ENCODE measurements around the gene FGF22.

Gene FGF22

DNA sequence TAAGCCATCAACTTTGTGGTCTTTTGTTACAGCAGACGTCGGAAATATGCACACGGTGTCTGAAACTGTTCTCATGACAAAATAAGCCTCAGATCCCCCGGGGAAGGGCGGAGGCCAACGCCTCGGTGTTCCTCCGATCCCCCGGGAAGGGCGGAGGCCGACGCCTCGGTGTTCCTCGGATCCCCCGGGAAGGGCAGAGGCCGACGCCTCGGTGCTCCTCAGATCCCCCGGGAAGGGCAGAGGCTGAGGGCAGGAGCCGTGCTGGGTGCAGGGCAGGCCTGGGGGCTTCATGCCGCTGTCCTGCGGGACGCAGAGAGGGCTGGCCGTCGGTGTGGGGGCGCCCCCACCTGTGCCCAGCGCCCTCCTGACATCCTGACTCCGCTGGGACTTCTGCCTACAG is 4.7 kb downstream of the FGF22 start:
- DNase-seq, result no peak
- no peak for ATAC-seq

GRCh38 chr19:644789-645188 is 5.1 kb downstream of the FGF22 start:
- ATAC-seq (no peak), DNase-seq (no peak)

DNA sequence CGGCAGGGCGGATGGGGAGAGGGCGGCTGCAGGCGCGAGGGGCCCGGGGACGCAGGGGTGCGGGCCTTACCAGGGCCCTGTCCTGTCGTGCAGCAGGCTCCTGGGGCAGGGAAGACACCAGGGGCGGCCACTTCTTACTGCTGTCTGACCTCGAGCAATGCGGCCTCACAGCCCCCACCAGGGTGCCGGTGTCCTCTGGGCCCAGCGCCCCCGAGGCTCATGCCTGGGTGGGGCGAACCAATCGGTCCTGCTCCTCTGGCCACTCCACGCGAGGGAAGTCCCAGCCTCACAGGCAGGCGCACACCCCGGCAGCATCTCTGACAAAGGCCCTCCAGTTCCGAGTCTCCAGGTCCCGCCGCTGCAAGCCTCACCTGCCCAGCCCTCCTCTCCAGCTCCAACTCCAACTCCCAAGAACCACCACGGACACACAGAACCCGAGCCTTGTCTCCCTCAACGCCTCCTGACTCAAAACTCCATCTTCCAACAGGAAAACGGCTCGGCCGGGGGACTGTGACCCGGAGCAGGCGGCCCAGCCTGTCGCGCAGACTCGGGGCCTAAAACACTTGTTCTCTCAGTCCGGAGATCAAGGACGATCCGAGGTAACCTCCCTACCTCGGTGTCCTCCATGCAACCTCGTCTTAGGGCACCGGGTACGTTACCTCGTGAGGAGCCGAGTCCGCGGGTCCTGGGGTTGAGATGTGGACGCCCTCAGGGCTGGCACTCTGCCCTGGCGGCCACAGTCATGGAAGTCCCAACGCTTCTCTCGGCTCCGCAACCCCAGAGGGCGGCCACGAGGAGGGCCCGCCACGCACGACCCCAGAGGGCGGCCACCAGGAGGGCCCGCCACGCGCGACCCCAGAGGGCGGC is 6.5 kb downstream of the FGF22 start:
- no peak for ATAC-seq

GRCh38 chr19:646779-647565 is 7.3 kb downstream of the FGF22 start:
- no peak for DNase-seq
- ATAC-seq, result no peak

More for the DNA sequence above, 6.5 kb downstream of the FGF22 start:
- DNase-seq, result no peak

DNA sequence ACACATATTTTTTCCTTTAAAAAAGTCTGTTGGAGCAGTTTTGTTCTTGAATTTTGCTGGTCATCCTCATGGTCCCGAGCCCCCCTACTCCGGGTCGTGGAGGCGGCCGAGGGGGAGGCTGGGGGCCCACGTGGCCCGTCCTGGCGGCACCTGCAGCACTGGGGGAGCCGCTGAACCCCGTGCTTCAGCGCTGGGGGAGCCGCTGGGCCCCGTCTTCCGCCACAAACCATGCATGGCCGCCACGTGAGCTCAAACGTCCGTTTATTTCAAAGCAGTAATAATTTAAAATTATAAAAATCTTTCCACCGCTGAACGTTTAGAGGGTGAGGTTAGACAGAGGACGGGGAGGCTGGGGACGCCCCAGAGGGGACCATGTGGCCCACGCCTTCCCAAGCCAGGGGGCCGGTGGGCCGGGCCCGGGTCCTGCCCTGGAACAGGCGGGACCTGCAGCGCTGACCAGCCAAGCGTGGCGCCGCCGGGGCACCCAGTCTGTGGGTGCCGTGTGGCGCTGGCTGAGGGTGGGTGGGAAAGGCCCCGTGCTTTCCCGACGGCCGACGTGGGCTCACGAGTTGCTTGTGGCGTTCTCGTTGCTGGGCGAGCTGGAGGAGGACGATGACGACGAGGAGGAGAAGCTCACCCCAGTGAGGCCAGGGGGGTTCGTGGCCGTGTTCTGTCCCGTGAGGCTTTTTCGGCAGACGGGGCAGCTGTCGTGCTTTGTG is 8.0 kb downstream of the FGF22 start:
- DNase-seq, result no peak
- no peak for ATAC-seq

DNA sequence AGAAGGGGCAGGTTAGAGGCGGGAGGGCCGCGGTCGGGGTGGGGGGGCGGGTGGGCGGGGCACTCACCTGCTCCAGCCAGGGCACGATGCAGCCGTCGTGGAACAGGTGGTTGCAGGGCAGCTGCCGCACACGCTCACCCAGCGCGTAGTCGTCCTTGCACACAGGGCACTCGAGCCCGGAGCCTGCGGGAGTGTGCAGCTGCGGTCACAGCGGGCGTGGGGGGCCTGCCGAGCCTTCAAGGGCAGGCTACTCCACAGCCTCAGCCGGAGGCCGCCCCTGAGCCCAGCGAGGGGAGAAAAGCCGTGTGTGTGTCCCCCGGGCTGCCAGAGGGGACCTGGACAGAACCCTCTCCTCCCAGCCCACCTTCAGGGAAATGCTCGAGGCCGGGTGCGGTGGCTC is 8.6 kb downstream of the FGF22 start:
- DNase-seq, result no peak
- no peak for ATAC-seq

GRCh38 chr19:648904-649801 is 9.5 kb downstream of the FGF22 start:
- DNase-seq, result no peak
- ATAC-seq, result no peak

GRCh38 chr19:650121-650520 is 10.4 kb downstream of the FGF22 start:
- ATAC-seq (no peak), DNase-seq (no peak)

DNA sequence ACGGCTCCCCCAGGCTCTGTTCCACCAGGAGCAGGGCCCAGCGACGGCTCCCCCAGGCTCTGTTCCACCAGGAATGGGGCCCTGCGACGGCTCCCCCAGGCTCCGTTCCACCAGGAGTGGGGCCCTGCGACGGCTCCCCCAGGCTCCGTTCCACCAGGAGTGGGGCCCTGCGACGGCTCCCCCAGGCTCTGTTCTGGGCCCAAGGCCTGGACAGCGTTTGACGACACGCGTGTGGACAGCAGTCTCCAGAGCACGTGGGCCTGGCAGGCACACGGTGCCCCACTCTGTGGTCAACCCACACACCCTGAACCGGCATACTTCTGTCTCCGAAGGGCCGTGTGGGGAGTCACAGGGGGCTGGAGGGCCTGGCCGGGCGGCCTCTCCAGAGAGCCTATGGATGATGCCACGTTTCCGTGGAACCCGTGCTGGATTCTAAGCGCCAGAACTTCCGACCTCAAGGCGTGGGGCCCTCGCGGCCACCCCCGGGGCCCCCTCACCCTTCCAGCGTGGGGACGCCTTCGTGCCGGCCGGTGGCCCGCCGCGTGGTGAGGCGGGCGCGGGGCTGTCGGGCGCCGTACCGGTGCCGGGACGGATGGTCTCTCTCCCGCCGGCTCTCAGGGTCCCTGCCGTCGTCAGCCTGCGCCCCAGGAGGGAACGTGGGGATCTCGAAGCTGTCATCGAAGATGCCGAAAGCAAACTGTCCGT is 11.6 kb downstream of the FGF22 start:
- ATAC-seq (no peak), DNase-seq (no peak)

GRCh38 chr19:651991-652390 is 12.3 kb downstream of the FGF22 start:
- ATAC-seq (no peak), DNase-seq (no peak)

GRCh38 chr19:652467-653389 is 13.0 kb downstream of the FGF22 start:
- DNase-seq (no peak), ATAC-seq (no peak)

DNA sequence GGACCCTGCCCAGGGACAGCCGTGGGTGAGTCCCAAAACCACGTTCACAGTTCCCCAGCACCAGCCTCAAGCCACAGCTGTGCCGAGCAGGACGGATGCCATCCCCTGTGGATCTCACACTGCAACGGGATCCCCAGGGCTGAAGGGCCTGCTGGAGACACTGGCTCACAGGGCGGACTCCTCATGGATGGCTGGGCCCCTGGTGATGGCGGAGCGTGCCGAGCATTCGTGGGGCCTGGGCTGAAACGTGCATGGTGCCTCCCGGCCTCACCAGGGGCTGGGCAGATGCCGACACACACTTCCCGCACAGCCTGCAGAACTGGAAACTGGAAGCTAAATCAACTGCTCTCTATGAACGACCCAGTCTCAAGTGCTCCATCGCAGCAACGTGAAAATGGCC is 13.7 kb downstream of the FGF22 start:
- DNase-seq (no peak), ATAC-seq (no peak)

DNA sequence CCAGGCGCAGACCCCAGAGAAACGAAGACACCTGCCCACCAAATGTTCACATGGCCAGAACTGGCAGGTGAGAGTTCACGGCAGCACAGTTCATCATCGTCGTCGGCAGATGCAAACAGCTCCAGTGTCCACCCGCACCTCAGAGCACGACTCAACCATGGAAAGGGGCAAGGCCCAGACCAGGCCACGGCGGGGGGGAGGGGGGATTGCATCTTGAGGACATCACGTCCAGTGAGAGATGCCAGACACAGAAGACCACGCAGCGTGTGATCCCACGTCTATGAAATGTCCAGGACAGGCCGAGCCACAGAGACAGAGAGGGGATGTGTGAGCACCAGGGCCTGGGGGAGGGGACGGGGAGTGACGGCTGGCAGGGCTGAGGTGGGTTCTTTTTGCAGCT is 16.0 kb downstream of the FGF22 start:
- no peak for DNase-seq
- no peak for ATAC-seq

DNA sequence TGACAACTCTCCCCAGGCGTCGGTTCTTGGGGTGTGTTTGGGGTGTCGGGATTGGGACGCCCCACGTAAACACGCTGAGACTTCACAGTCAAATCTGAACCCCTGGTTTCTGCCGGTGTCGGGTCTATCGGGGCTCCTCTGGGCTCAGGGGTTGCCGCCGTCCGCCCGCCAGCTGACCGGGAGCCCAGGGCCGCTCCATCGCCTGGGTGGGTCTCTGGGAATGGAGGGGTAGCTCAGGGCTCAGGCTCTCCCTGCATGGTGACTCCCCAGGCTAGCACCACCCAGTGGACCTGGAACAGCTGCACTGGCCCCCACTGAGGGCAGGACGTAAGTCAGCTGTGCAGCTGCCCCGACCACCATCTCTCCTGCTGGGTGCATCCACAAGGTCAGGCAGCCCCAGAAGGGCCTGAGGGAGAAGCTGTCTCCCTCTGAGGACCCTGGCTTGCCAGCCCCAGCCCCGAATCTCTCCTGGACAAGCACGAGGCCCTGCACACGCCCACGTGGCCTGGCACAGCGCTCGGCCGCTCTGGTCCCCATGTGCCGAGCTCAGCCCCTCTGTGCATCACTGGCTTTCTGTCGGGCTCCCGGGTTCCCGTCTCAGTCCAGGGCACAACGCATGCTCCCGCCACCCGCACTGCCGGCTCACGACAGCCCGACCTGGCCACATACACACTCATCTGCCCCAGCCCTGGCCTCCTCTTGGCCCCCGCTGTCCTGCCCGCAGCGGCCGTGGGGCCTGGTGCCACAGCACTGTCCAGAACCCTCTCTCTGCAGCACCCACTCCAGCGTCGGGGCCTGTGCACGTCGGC is 17.3 kb downstream of the FGF22 start:
- ATAC-seq (no peak), DNase-seq (no peak)

DNA sequence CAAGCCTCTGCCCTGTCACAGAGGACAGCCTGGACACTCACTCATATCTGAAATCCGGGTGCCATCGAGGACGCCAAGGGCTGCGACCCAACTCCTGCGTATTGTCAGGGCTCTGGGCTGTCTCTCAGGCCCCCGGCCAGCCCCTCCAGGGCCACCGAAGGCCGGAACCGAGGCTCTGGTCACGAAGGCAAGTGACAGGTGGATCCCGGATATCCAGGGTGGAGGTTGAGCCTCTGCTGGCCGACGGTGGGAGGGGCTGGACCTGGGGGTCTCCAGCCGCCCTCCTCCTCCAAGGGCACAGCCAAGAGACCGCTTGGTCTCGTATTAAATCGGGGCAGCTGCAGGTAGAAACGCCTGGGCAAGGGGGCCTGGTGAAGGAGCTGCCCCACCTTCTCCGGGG is 17.9 kb downstream of the FGF22 start:
- DNase-seq (no peak), ATAC-seq (no peak)

DNA sequence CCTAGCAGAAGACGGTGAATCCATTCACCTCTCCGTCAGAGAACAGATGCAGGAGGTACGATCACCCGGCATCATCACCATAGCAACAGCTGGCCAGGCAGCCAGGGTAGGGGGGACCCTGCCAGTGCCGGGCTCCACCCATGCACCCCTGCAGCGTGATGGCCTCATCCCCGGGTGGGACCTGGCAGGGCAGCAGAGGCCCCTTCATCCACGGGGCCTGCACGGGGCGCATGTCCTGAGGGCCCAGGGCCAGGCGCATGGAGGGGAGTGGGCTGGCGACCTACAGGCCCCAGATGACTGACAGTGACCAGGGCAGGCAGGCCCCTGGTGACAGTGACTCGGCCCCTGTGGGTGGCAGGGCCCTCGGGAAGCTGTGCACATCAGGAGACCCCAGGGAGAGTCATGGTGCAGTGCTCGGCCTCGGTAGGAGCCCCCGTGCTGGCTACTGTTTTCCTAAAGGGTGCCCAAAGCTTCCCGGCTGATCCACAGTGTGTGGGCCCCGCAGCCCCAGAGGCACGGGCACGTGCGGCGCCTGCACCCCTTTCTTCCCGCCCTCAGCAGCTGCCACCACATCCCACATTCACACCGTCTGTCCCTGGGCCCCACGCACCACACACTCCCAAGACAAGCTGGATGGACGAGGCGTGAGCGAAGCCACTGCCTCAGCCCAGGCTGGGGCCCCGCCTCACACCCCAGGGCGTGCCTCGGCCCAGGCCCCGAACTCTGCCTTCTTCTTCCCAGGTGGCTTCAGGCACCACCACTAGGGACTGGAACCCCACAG is 18.6 kb downstream of the FGF22 start:
- ATAC-seq (no peak), DNase-seq (no peak)

- ATAC-seq (no peak), DNase-seq (peak; percentile 30)
These were observed 19.5 kb downstream of the FGF22 start for GRCh38 chr19:658916-659839.

All from stimulated activated naive CD8-positive, alpha-beta T cell treated with anti-CD3 and anti-CD28 coated beads, Interleukin-15, Interleukin-2, amounts not matched to agents 100 U/mL and 50 U/mL, for 24 hours (primary cell).